Peyer's patch (tissue), 4 donors: ENCODE measurements around the gene NDUFA9.

ENCODE experiments used
- POLR2A ChIP-seq, 2 donors: fragments of 450-650 bp; IDR thresholded peaks; one replicate each; pipeline ENCODE4 v1.5.1; 2017; ENCODE audit warnings: antibody characterized with exemption in 2 of 2, mild to moderate bottlenecking in 2 of 2, moderate library complexity in 2 of 2
- TF ChIP-seq, protein P1 (sequence below), 6 experiments: fragments of 450-650 bp in 4 of 6; fragments of 200-600 bp in 2 of 6; sonication (generic) in 1 of 6; IDR thresholded peaks; one replicate each; pipeline ENCODE4 v1.5.1; 2017 to 2019; ENCODE audit warnings: antibody characterized with exemption in 6 of 6, mild to moderate bottlenecking in 3 of 6, moderate library complexity in 1 of 6

DNA sequence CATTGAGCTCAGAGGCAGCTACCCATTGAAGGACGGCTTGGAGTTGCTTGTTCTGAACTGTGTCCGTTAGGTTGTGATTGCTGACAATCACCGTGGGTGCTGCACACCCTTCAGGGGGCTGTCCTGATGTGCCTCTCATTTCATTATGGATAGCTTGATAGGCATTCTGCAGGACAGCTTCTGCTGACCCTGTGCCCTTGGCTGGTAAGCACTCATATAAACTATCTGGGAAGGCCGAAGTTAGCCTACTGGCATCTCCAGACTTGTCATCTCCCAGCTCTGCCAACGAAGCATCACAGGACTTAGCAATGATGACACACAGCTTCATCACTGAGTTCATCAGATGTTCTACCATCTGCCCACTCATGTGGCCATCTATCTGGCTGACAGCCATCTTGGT is 22.4 kb upstream of the NDUFA9 start:
- TF ChIP-seq, protein P1, sequence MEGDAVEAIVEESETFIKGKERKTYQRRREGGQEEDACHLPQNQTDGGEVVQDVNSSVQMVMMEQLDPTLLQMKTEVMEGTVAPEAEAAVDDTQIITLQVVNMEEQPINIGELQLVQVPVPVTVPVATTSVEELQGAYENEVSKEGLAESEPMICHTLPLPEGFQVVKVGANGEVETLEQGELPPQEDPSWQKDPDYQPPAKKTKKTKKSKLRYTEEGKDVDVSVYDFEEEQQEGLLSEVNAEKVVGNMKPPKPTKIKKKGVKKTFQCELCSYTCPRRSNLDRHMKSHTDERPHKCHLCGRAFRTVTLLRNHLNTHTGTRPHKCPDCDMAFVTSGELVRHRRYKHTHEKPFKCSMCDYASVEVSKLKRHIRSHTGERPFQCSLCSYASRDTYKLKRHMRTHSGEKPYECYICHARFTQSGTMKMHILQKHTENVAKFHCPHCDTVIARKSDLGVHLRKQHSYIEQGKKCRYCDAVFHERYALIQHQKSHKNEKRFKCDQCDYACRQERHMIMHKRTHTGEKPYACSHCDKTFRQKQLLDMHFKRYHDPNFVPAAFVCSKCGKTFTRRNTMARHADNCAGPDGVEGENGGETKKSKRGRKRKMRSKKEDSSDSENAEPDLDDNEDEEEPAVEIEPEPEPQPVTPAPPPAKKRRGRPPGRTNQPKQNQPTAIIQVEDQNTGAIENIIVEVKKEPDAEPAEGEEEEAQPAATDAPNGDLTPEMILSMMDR (IDR thresholded peaks at IDR 0.05), result no peak
- no peak for TF ChIP-seq POLR2A (IDR thresholded peaks at IDR 0.05)
